GM12873 (cell line): ENCODE data around the gene MKI67.

Source experiments
- CTCF ChIP-seq: IDR thresholded peaks from 2 replicates; pipeline ENCODE4 v1.5.1; 2012; ENCODE audit warnings: low read depth, mild to moderate bottlenecking, moderate library complexity, low read length, control low read depth; ENCODE audit not compliant: insufficient read depth; ENCODE audit errors: missing control alignments

MKI67 gene

DNA sequence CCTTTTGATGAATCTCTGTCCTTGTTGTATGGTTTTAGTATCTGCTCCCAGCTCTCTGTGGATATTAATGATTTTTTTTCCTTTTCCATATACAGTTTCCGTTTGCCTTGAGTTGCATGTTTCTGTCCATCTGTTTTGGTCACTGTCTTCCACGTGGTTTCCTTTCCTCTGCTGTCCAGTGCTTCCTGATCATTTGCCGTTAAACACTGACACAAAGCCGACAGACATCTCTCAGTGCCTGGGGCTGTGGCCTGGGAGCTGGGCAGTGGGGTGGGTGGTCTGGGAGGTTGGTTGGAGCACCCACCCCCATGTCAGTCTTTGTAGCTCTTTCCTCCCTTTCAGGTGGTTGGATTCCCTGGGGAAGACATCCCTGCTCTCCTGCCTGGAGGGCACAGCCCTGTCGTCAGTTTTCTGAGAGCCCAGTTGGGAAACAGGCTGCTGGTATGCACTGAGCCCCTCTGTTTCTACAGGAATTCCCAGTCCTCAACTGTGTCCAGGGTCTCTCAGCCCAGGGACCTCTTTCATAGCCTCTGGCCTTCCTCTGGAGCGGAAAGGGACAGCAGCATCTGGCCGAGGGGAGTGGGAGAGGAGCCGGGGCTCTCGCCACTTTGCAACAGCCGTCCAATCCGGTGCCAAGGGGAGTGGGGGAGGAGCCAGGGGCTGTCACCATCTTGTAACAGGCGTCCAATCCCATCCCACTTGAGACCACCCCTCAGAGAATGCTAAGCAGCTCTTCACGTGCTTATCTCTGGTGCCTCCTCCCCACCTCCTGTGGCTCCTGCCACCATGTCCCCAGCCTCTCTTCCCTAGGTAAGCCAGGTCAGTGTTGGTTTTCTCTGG, 26.7 kb upstream of the MKI67 start:
- TF ChIP-seq CTCF, result no peak

DNA sequence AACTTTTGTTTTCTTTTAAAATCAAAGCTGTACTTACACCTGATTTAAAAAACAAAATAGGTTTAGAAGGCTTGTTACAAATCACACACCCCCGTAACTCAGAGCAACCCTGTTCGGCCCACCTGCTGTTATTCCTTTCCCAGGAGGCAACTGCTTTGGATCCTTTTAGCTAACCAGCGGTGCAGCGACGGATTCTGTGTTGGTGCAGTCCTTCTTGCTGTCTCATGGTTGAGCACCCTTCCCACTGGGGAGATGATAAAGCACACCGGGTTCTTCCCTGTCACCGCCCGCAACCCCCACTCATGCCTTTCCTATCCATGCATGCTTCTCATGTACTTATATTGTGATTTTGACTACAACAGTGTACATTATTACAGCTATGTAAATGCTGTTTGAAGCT, 24.8 kb upstream of the MKI67 start:
- no peak for TF ChIP-seq CTCF

GRCh38 chr10:128150561-128150960, 24.3 kb upstream of the MKI67 start:
- no peak for TF ChIP-seq CTCF

- TF ChIP-seq CTCF, result peak; percentile 85
Measured at GRCh38 chr10:128150045-128150493, 23.8 kb upstream of the MKI67 start.

DNA sequence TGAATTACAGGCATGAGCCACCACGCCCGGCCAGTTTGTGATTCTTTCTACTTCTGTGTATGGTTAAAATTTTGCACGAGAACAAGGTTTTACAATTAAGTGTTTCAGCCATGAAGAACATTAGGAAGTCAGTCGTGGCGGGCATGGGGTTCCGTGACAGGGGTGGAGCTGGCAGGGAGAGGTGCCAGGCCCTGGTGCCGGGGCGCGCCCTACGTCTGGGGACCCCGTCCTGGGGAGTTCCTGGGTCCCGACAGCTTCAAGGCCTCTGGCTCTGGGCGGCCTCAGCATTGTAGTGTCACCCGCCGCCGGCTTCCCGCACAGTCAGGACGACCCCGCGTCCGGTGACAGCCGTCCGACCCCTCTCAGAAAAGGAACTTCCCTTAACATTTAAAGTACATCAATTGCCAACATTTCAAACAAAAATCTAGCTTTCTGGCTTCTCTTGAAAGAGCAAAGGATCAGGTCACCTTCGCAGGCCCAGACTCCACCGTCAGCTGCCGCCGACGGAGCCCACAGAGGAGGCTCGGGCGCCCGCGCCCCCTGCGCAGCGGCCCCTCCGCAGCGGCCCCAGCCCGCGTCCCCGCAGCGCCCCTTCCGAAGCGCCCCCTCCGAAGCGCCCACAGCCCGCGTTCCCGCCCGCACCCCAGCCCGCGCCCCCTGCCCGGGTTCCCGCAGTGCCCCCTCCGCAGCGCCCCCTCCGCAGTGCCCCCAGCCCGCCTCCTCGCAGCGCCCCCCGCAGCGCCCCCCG, 23.2 kb upstream of the MKI67 start:
- TF ChIP-seq CTCF, result no peak

DNA sequence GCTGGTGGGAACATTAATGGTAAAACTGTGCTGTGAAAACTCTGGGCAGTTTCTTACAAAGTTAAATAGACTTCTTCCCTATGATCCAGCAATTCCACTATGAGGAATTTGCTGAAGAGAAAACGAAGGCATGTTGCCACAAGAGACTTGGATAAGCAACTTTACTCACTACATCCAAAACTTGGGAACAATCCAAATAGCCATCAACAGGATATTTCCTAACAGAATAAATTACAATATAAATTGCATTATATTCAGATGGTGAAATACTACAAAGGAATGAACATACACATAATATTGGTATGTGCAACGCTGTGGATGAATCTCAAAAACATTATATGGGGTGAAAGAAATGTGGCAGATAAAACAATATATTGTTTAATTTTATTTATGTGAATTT, 21.4 kb upstream of the MKI67 start:
- TF ChIP-seq CTCF, result no peak

DNA sequence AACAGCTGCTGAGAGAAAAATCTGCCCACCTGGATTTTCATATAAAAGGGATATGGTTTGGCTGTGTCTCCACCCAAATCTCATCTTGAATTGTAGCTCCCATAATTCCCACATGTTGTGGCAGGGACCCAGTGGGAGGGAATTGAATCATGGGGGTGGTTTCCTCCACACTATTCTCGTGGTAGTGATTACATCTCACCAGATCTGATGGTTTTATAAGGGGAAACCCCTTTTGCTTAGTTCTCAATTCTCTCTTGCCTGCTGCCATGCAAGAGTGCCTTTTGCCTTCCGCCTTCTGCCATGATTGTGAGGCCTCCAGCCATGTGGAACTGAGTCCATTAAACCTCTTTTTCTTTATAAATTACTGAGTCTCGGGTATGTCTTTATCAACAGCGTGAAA, 20.8 kb upstream of the MKI67 start:
- TF ChIP-seq CTCF, result no peak
